MM.1S (cell line): ENCODE measurements around the gene CNTNAP2.
"Not testable (repeated sequence)": the region's sequence is repeated elsewhere in the genome, so short reads cannot be mapped to it uniquely, and the experiment has no call there.

ENCODE experiments used
- DNase-seq: peaks from one replicate; pipeline ENCODE4 v3.0.0-alpha.2; 2015
- H2AFZ ChIP-seq: fragments of 300-600 bp; sonication (generic); 2 replicates; pipeline ENCODE4 v1.6.0; 2016; ENCODE audit warnings: antibody characterized with exemption, low read length
- H3F3A ChIP-seq: fragments of 300-600 bp; sonication (generic); 2 replicates; pipeline ENCODE4 v1.6.1; 2016; ENCODE audit warnings: mild to moderate bottlenecking, antibody characterized with exemption, low read length, moderate library complexity, mixed read lengths; ENCODE audit not compliant: insufficient read depth
- H3K27ac ChIP-seq: fragments of 300-600 bp; sonication (generic); 2 replicates; pipeline ENCODE4 v1.5.1; 2016; ENCODE audit warnings: mild to moderate bottlenecking, low read length
- H3K27me3 ChIP-seq: fragments of 300-600 bp; sonication (generic); replicated peaks from 2 replicates; pipeline ENCODE4 v1.6.0; 2016; ENCODE audit warnings: low read length; ENCODE audit not compliant: insufficient read depth
- H3K36me3 ChIP-seq: fragments of 300-600 bp; sonication (generic); replicated peaks from 2 replicates; pipeline ENCODE4 v1.6.1; 2016; ENCODE audit warnings: mild to moderate bottlenecking, low read length, mixed read lengths; ENCODE audit not compliant: insufficient read depth
- H3K4me1 ChIP-seq: fragments of 300-600 bp; sonication (generic); 2 replicates; pipeline ENCODE4 v1.6.1; 2016; ENCODE audit warnings: low read length, mixed read lengths
- H3K4me2 ChIP-seq: fragments of 300-600 bp; sonication (generic); 2 replicates; pipeline ENCODE4 v1.6.0; 2016; ENCODE audit warnings: low read depth, low read length
- H3K4me3 ChIP-seq: fragments of 300-600 bp; sonication (generic); 2 replicates; pipeline ENCODE4 v1.5.1; 2016; ENCODE audit warnings: low read length, mixed read lengths
- H3K79me2 ChIP-seq: fragments of 300-600 bp; sonication (generic); 2 replicates; pipeline ENCODE4 v1.6.1; 2016; ENCODE audit warnings: mixed run types, low read length, mixed read lengths
- H3K9ac ChIP-seq: fragments of 300-600 bp; sonication (generic); 2 replicates; pipeline ENCODE4 v1.6.1; 2016; ENCODE audit warnings: low read length, mixed read lengths
- H3K9me2 ChIP-seq: fragments of 300-600 bp; sonication (generic); replicated peaks from 2 replicates; pipeline ENCODE4 v1.6.1; 2016; ENCODE audit warnings: mild to moderate bottlenecking, low read length, mixed read lengths; ENCODE audit not compliant: insufficient read depth
- H3K9me3 ChIP-seq: fragments of 300-600 bp; sonication (generic); replicated peaks from 2 replicates; pipeline ENCODE4 v1.6.1; 2016; ENCODE audit warnings: mild to moderate bottlenecking, low read length, mixed read lengths; ENCODE audit not compliant: insufficient read depth
- H4K20me1 ChIP-seq: fragments of 300-600 bp; sonication (generic); 2 replicates; pipeline ENCODE4 v1.6.1; 2016; ENCODE audit warnings: mild to moderate bottlenecking, low read length, moderate library complexity, mixed read lengths; ENCODE audit not compliant: insufficient read depth
- EZH2 ChIP-seq: fragments of 300-600 bp; sonication (generic); optimal IDR thresholded peaks from 2 replicates; pipeline ENCODE3; 2017; ENCODE audit warnings: low read depth, mild to moderate bottlenecking, antibody characterized with exemption, low read length, mixed read lengths
- EZH2phosphoT487 ChIP-seq: fragments of 300-600 bp; sonication (generic); IDR thresholded peaks from 2 replicates; pipeline ENCODE4 v1.6.1; 2018; ENCODE audit warnings: antibody characterized with exemption, low read length
- TF ChIP-seq, protein P1 (sequence below): fragments of 300-600 bp; sonication (generic); IDR thresholded peaks from 2 replicates; pipeline ENCODE4 v1.5.1; 2016; ENCODE audit warnings: antibody characterized with exemption, low read length, mixed read lengths

The CNTNAP2 gene

DNA sequence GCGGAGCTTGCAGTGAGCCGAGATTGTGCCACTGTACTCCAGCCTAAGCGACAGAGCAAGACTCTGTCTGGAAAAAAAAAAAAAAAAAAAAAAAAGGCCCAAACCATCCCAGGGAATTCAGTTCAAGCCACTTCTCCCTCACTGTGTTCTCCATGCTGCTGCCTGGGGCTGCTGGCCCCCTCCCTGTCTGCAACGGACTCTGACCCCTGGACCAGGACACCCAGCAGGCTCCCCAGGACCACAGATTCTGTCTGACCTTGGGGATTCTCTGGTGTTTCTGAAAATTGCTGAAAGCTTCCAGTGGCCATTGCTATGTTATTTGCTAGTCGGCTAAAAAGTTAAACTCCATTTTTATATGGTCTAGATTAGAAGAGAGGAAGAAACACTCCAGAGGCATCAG is 2212.3 kb downstream of the CNTNAP2 start:
- Histone ChIP-seq H3K36me3 (no peaks in the 10 kb centered on the region), H3K27me3 (no peaks in the 10 kb centered on the region), H3K9me3 (no peaks in the 10 kb centered on the region), H3K79me2 (no peaks in the 10 kb centered on the region), H3K4me3 (no peak overlapping the region), H3F3A (no peaks in the 10 kb centered on the region), H3K4me1 (no peaks in the 10 kb centered on the region), H3K27ac (no peak overlapping the region), H3K9me2 (no peaks in the 10 kb centered on the region), H2AFZ (no peak overlapping the region), H4K20me1 (no peaks in the 10 kb centered on the region), H3K9ac (no peak overlapping the region), H3K4me2 (no peak overlapping the region)
- DNase-seq, result no peak
- TF ChIP-seq, protein P1, sequence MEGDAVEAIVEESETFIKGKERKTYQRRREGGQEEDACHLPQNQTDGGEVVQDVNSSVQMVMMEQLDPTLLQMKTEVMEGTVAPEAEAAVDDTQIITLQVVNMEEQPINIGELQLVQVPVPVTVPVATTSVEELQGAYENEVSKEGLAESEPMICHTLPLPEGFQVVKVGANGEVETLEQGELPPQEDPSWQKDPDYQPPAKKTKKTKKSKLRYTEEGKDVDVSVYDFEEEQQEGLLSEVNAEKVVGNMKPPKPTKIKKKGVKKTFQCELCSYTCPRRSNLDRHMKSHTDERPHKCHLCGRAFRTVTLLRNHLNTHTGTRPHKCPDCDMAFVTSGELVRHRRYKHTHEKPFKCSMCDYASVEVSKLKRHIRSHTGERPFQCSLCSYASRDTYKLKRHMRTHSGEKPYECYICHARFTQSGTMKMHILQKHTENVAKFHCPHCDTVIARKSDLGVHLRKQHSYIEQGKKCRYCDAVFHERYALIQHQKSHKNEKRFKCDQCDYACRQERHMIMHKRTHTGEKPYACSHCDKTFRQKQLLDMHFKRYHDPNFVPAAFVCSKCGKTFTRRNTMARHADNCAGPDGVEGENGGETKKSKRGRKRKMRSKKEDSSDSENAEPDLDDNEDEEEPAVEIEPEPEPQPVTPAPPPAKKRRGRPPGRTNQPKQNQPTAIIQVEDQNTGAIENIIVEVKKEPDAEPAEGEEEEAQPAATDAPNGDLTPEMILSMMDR, result no peak
- TF ChIP-seq EZH2 (no peak), EZH2phosphoT487 (no peak)

DNA sequence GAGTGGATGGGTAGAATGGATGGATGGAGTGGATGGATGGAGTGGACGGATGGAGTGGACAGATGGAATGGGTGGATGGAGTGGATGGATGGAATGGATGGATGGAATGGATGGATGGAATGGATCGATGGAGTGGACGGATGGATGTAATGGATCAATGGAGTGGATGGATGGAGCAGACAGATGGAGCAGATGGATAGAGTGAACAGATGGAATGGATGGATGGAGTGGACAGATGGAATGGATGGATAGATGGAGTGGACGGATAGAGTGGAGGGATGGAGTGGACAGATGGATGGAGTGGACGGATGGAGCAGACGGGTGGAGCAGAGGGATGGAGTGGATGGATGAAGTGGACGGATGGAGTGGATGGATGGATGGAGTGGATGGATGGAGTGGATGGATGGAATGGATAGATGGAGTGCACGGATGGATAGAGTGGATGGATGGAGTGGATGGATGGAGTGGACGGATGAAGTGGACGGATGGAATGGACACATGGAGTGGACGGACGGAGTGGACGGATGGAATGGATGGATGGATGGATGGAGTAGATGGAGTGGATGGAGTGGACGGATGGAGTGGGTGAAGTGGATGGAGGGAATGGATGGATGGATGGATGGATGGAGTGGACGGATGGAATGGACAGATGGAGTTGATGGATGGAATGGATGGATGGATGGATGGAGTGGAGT is 2213.7 kb downstream of the CNTNAP2 start:
- TF ChIP-seq, protein P1, result no peak
- no peak for TF ChIP-seq EZH2
- no peak for TF ChIP-seq EZH2phosphoT487

DNA sequence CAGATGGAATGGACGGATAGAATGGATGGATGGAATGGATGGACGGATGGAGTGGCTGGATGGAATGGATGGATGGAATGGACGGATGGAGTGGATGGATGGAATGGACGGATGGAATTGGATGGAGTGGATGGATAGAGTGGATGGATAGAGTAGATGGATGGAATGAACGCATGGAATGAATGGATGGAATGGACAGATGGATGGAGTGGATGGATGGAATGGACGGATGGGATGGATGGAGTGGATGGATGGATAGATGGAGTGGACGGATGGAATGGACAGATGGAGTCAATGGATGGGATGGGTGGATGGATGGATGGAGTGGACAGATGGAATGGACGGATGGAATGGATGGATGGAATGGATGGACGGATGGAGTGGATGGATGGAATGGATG is 2214.2 kb downstream of the CNTNAP2 start:
- Histone ChIP-seq H3K27ac (no peak overlapping the region), H3K4me2 (no peak overlapping the region), H3K9ac (no peak overlapping the region), H4K20me1 (no peaks in the 10 kb centered on the region), H3K9me3 (no peaks in the 10 kb centered on the region), H3K27me3 (no peaks in the 10 kb centered on the region), H3F3A (no peaks in the 10 kb centered on the region), H3K4me3 (no peak overlapping the region), H2AFZ (no peak overlapping the region), H3K79me2 (no peaks in the 10 kb centered on the region), H3K36me3 (no peaks in the 10 kb centered on the region), H3K9me2 (no peaks in the 10 kb centered on the region), H3K4me1 (no peaks in the 10 kb centered on the region)
- DNase-seq, result no peak
- no peak for TF ChIP-seq EZH2

More for the DNA sequence above, 2213.7 kb downstream of the CNTNAP2 start:
- no peaks in the 10 kb centered on the region for H3K36me3 ChIP-seq
- H2AFZ ChIP-seq, result no peak overlapping the region
- H3F3A ChIP-seq, result no peaks in the 10 kb centered on the region
- no peak for DNase-seq
- no peak overlapping the region for H3K4me2 ChIP-seq
- H3K4me3 ChIP-seq, result no peak overlapping the region
- H3K4me1 ChIP-seq, result no peaks in the 10 kb centered on the region
- no peaks in the 10 kb centered on the region for H3K27me3 ChIP-seq
- no peaks in the 10 kb centered on the region for H3K9me2 ChIP-seq
- H3K9me3 ChIP-seq, result no peaks in the 10 kb centered on the region
- H4K20me1 ChIP-seq, result no peaks in the 10 kb centered on the region
- no peak overlapping the region for H3K27ac ChIP-seq
- no peak overlapping the region for H3K9ac ChIP-seq
- H3K79me2 ChIP-seq, result no peaks in the 10 kb centered on the region

DNA sequence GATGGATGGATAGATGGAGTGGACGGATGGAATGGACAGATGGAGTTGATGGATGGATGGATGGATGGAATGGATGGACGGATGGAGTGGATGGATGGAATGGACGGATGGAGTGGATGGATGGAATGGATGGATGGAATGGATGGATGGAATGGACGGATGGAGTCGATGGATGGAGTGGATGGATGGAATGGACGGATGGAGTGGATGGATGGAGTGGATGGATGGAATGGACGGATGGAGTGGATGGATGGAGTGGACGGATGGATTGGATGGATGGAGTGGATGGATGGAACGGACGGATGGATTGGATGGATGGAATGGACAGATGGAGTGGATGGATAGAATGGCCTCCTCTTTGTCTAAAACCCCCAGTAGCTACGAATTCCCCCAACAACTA is 2214.9 kb downstream of the CNTNAP2 start:
- H3K9me2 ChIP-seq, H3F3A ChIP-seq, H3K9ac ChIP-seq, H3K27me3 ChIP-seq, H3K4me2 ChIP-seq, H3K27ac ChIP-seq, H2AFZ ChIP-seq, H3K9me3 ChIP-seq, H3K79me2 ChIP-seq, H4K20me1 ChIP-seq, H3K36me3 ChIP-seq, H3K4me1 ChIP-seq, DNase-seq, H3K4me3 ChIP-seq: not testable (repeated sequence)
